Osteocyte (in vitro differentiated cells): ENCODE results near the gene ADCY3. TPM values are rescaled to one million over a fixed set of nuclear protein-coding genes. Genes with fewer than 3 reads are reported as not detected.

Experiments used
- DNase-seq: peaks from one replicate; pipeline ENCODE4 v3.0.0; 2021; ENCODE audit warnings: mixed read lengths; ENCODE audit not compliant: unreplicated experiment; ENCODE audit errors: extremely low spot score
- H3K27ac Mint-ChIP-seq: one replicate; pipeline ENCODE4 v1.8.0; 2021; ENCODE audit warnings: mild to moderate bottlenecking, mixed read lengths; ENCODE audit not compliant: unreplicated experiment
- H3K27me3 Mint-ChIP-seq: one replicate; pipeline ENCODE4 v1.8.0; 2021; ENCODE audit warnings: mixed read lengths; ENCODE audit not compliant: unreplicated experiment
- H3K36me3 Mint-ChIP-seq: one replicate; pipeline ENCODE4 v1.8.0; 2021; ENCODE audit warnings: mixed read lengths; ENCODE audit not compliant: unreplicated experiment
- H3K4me1 Mint-ChIP-seq: one replicate; pipeline ENCODE4 v1.8.0; 2021; ENCODE audit warnings: mixed read lengths; ENCODE audit not compliant: unreplicated experiment
- H3K4me3 Mint-ChIP-seq: one replicate; pipeline ENCODE4 v1.8.0; 2021; ENCODE audit warnings: mild to moderate bottlenecking, moderate library complexity, mixed read lengths; ENCODE audit not compliant: unreplicated experiment
- H3K9me3 Mint-ChIP-seq: one replicate; pipeline ENCODE4 v1.8.0; 2021; ENCODE audit warnings: mixed read lengths; ENCODE audit not compliant: unreplicated experiment
- total RNA-seq: library from RNA; stranded (reverse); gene quantifications from 2 replicates; pipeline ENCODE4 v1.2.1, GENCODE V29; 2021
- TF ChIP-seq, protein P1 (sequence below): fragments of 200-600 bp; sonication (generic); IDR thresholded peaks from 2 replicates; pipeline ENCODE4 v1.5.0; 2021; ENCODE audit warnings: antibody characterized with exemption, mild to moderate bottlenecking, moderate library complexity

The ADCY3 gene
- total RNA-seq, 1 donor from 2014 or later = 99.9 TPM

DNA sequence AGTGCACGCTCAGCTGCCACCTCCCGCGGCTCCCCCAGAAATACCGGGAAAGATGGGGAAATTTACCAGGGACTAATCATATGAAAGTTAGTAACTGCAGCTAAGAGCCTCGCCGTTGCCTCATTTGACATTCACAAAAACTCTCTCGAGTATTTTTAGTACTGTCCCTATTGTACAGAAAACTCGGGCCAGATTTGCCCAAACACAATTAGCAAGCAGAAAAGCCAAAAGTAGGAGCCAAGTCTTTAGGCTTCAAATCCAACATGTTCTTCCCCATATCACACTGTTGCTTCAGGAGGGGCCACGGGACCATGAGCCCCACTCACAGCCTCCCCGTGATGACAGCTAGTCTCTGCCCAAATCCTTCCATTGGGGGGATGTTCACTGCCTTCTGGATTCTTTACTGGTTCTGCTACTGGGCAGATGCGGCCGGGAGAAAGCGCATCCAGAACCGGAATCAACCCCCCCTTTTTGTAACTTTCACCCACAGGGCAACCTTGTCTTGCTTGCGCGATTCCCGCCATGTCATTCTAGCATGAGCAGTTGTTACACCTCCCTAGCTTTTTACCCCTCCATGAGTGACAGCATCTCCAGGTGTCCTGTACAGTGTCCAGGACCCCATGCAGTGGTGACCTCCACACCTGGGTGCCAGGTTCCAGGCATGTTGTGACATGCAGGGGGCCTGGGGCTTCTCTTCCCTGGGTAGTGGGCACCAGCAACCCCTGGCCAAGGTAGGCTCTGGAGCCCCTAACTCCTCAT is 91.6 kb downstream of the ADCY3 start:
- H3K36me3 Mint-ChIP-seq = peaks cover 7% of the 10 kb centered on the region
- H3K9me3 Mint-ChIP-seq = no peaks in the 10 kb centered on the region
- H3K27ac Mint-ChIP-seq = no peak overlapping the region
- H3K4me3 Mint-ChIP-seq = no peak overlapping the region
- no peaks in the 10 kb centered on the region for H3K27me3 Mint-ChIP-seq
- no peak for DNase-seq
- H3K4me1 Mint-ChIP-seq = peaks cover 24% of the 10 kb centered on the region
- TF ChIP-seq, protein P1, sequence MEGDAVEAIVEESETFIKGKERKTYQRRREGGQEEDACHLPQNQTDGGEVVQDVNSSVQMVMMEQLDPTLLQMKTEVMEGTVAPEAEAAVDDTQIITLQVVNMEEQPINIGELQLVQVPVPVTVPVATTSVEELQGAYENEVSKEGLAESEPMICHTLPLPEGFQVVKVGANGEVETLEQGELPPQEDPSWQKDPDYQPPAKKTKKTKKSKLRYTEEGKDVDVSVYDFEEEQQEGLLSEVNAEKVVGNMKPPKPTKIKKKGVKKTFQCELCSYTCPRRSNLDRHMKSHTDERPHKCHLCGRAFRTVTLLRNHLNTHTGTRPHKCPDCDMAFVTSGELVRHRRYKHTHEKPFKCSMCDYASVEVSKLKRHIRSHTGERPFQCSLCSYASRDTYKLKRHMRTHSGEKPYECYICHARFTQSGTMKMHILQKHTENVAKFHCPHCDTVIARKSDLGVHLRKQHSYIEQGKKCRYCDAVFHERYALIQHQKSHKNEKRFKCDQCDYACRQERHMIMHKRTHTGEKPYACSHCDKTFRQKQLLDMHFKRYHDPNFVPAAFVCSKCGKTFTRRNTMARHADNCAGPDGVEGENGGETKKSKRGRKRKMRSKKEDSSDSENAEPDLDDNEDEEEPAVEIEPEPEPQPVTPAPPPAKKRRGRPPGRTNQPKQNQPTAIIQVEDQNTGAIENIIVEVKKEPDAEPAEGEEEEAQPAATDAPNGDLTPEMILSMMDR = no peak

DNA sequence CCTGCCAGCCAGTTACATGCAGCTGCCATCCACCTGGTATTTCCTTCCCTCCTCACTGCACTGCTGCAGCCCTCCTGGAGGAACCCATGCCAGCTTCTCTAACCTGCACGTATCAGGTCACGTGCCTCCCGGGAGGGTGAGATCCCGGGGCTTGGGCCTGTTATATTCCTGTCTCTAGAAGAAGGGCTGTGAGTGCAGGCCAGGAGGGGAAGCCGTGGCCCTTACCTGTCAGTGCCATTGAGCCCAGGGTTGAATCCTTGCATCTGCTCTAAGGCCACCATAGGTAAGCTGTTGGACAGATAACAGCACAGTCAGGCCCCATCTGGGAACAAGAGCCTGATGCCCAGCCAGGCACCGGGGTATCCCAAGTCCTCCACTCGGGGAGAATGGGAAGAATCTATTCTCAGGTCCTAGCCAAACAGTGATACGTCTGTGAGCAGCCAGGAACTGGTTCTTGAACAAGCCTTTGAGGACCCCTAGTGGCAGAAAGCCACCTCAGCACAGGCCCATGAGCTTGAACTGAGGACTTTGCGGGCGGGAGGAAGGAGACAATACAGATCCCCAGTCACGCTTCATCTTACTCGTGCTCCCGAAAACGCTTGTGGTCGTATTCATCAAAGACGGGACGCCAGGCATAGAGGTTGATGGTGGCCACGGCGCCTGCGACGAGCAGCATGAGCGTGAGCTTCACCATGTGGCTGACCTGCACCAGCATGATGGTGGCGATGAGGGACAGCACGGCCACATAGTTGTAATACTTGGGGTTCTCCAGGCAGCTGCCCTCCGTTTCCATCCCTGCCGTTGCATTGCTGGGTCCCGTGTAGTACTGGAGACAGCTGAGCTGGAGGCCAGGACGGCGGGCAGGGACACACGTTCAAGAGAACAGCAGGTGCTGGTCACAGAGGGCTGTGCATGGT is 92.5 kb downstream of the ADCY3 start:
- H3K27ac Mint-ChIP-seq = peak overlapping the region; percentile 57
- peaks cover 17% of the 10 kb centered on the region for H3K4me1 Mint-ChIP-seq
- H3K9me3 Mint-ChIP-seq = no peaks in the 10 kb centered on the region
- TF ChIP-seq, protein P1 = peak; percentile 91
- DNase-seq = peak; percentile 89
- peaks cover 10% of the 10 kb centered on the region for H3K36me3 Mint-ChIP-seq
- no peaks in the 10 kb centered on the region for H3K27me3 Mint-ChIP-seq
- no peak overlapping the region for H3K4me3 Mint-ChIP-seq

DNA sequence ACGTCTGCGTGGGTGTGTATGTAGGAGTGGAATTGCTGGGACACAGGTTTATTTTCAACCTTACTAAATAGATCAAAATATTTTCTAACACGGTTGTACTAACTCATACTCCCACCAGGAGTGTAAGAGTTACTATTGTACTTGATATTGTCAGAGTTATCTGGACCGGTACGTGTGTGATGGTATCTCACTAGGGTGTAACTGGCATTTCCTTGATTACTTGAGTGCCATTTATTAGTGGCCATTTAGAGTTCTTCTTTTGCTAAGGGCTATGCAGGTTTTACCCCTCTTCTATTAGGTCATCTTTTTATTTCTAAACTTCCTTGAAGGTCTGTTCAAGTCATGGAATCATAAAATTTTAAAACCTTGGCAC is 93.3 kb downstream of the ADCY3 start:
- DNase-seq = no peak
- Mint-ChIP-seq H3K27ac (no peak overlapping the region), H3K4me3 (no peak overlapping the region), H3K27me3 (no peaks in the 10 kb centered on the region), H3K9me3 (no peaks in the 10 kb centered on the region), H3K4me1 (peaks cover 19% of the 10 kb centered on the region), H3K36me3 (peaks cover 15% of the 10 kb centered on the region)
- TF ChIP-seq, protein P1 = no peak

DNA sequence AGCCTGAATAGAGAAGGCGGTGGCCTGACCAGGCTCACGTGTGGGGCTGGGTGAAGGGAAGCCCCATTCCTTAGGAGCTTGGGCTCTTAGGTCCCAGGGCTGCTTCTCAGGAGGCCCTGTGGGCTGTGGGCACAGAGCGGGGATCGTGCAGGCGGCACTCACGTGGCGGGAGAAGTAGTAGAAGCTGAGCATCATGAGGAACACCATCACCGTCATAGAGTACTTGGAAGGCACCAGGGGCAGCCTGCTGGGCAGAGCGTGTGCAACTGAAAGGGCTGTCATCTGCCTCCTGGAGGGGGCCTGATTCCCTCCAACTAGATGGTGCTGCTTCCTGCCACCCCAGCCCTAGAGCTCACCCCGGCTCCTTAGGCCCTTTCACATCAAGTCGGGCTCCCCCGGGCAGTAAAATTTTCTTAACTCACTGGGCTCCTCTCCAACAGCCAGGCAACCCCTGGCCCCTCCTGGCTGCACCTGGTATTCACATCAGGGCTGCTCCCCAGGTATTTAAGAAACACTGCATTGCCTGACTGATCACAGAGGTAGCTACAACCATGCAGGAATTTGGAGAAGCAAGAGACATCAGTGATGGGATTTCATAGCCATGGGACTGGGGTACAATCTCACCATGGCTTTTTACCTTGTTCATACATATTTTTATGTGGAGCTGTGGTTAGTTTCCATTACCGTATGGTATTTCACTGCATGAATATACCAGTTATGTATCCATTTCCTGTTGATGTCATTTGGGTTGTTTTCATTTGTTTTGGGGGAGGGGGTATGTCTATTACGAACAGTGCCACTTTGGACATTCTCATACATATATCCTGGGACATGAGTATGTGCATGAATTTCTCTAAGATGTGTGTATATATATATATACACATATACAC is 93.9 kb downstream of the ADCY3 start:
- Mint-ChIP-seq H3K9me3 (no peaks in the 10 kb centered on the region), H3K4me1 (peaks cover 23% of the 10 kb centered on the region), H3K4me3 (no peak overlapping the region), H3K27me3 (no peaks in the 10 kb centered on the region), H3K36me3 (peaks cover 19% of the 10 kb centered on the region), H3K27ac (no peak overlapping the region)
- peak; percentile 70 for DNase-seq
- TF ChIP-seq, protein P1 = no peak
